ENCODE measurements around the gene PITPNC1.
"Not testable (repeated sequence)": the region's sequence is repeated elsewhere in the genome, so short reads cannot be mapped to it uniquely, and the experiment has no call there.

PITPNC1 gene

GRCh38 chr17:67663457-67663856 is 286.4 kb downstream of the PITPNC1 start:
- no peak for DNase-seq

- DNase-seq: no peak
Measured at GRCh38 chr17:67666028-67666427, 288.9 kb downstream of the PITPNC1 start.

GRCh38 chr17:67666710-67667109 is 289.6 kb downstream of the PITPNC1 start:
- DNase-seq: no peak

GRCh38 chr17:67671493-67671892 is 294.4 kb downstream of the PITPNC1 start:
- DNase-seq: no peak

GRCh38 chr17:67672592-67673335 is 295.7 kb downstream of the PITPNC1 start:
- no peak for DNase-seq

DNA sequence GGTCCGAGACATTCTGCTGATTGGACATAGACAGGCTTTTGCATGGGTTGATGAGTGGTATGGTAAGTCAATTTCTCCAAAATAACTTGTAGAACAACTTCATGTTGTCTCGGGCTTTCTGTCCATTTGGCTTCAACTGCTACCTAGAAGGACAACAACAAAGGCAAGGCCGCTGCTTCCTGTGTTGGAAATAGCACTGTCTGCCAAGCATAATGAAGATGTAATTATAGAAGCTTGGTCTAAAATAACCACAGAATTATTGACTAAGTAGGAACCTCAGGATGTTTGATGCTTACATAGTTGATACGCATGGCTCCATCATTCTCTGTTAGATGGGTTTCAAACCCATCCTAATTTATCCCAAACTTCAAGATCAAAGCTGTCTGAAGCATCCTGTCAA is 298.4 kb downstream of the PITPNC1 start:
- DNase-seq: no peak

GRCh38 chr17:67676305-67676704 is 299.2 kb downstream of the PITPNC1 start:
- DNase-seq: no peak

- no peak for DNase-seq
Measured at GRCh38 chr17:67678414-67678813, 301.3 kb downstream of the PITPNC1 start.

DNA sequence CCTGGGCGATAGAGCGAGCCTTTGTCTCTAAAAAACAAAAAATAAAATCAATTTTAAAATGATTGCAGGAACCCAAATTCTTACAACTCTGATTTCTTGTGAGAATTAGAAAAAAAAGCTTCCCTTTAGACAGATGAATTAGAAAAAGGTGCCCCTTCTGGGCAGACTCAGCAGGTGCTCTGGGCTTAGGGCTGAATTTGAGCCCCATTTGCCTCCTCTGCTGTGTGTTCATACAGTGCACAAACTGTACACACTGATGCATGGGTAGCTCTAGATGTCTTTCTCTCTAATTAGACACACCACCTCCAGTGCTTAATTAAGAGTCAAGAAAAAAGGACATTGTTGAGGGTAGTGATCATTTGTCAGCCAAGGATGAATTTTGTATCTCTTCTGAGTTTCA is 302.1 kb downstream of the PITPNC1 start:
- DNase-seq: no peak

GRCh38 chr17:67679721-67680120 is 302.6 kb downstream of the PITPNC1 start:
- DNase-seq: no peak

DNA sequence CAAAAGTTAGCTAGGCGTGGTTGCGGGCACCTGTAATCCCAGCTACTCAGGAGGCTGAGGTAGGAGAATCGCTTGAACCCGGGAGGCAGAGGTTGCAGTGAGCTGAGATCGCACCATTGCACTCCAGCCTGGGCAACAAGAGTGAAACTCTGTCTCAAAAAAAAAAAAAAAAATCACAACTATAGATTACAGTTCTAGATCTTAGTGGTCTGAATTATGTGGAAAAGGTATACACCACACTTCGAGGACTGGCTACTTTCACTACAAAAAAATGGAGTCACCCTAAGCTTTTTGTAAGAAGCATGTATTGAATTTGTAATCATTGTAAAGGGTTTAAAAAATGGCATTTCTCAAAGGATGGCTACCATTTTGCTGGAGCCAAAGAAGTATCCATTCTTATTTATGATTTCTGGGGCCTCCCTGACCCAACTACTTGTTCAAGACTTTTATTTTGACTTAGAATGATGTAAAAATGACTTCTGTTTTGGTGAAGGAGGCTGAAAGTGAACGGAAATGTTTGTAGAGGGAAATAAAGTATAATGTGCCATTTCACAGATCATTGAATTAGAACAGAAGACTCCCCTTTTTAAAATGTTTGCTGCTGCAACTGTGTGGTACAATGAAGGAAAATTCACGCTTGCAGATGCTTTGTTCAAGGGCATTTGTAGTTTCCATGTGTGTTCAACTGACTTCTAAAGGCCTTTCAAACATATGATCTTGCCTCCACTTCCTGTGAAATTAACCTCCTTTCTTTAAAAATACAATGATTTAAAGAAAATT is 303.6 kb downstream of the PITPNC1 start:
- no peak for DNase-seq

DNA sequence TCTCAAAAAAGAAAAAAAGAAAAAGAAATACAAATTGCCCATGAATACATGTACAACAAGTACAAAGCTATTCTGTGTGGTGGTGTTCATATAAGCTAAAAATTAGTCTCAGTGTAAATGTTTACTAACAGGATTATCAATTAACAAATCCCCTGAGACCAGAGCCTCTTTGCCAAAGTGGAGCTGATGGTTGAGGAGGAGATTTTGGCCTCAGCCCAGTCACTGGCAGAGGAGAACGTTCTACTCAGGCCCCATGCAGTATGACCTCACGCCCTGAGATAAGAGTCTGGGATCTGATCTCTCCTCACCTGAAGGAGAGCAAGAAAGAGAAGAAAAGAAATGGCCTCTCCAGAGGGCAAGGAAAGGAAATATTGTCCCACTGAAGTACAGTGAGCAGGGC is 305.1 kb downstream of the PITPNC1 start:
- DNase-seq: no peak

DNA sequence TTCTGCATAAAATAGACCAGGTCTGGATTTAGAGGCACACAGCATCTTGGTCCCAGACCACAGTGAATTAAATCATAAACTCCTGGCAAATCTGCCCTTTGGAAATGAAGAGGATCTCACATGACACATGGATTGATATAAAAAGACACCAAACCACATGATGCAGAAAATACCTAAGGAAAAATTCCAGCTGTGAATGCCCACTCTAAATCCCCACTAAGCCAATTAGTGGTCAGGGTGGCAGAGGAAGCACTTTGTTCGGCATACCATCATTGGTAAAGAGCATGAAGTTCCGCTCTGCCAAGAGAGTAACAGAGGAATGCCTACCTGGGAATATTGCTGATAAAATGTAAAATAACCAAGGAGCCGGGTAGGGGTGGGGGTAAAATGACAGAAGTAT is 308.3 kb downstream of the PITPNC1 start:
- DNase-seq: no peak

DNA sequence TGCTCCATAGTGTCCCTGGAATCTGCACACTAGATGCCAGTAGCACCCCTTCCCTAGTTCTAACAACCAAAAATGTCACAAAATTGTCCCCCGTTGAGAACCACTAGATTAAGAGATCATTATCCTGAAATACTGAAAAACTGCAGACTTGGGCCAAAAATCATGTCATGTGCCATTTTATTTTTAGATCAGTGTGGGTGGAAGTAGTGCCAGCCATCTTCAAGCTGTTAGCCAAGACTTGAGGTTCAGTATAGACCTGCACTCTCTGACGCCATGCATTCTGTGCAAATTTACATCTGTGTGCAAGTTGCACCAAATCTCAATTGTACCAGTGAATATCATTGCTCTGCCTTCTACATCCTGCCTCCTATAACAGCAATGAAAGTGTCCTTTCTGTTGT is 309.2 kb downstream of the PITPNC1 start:
- no peak for DNase-seq

DNA sequence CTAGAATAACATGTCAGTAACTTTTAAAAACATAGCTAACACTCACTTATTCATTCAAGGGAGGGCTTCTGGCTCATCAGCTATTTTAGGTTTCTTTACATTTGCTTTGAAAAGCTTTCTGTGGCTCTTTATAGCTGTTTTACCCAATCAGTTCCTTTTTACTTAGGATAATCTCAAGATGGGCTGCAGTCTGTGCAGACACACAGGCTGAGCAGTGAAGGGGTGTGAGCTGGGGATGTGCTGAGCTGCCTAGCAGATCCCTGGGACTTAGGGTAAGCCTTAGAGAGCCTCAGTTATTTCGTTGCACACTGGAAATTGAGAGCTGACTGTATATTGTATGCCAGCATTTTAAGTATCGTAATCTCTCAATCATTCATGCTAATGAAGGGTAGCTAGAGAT is 310.4 kb downstream of the PITPNC1 start:
- no peak for DNase-seq

DNA sequence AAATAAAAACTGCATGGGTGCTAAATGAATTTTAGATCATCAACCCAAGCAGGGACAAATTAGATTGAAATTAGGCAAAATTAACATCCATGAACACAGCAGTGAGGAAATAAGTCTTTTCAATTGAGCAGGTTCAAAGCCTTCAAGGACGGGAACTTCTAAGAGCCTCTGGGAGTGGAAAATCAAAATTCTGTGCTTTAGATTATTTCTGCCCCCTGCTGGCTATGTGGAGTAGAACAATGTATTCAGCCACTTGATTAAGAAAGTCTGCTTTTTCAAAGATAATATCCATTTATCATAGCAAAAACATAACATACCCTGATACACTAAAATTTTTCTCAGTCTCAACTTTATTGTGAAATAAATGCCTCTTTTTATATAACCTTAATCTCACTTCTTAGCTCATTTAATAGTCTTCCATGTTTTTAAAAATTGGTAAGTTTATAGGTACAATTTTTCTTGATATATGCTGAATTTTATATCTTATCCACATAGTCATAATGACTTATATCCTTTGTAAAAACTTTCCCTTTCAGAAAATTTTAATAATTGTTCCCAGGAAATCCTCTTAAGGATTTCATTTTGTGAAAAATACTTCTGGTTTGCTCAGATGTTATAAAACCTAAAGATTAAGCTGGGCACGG is 312.6 kb downstream of the PITPNC1 start:
- peak; percentile 62 for DNase-seq

DNA sequence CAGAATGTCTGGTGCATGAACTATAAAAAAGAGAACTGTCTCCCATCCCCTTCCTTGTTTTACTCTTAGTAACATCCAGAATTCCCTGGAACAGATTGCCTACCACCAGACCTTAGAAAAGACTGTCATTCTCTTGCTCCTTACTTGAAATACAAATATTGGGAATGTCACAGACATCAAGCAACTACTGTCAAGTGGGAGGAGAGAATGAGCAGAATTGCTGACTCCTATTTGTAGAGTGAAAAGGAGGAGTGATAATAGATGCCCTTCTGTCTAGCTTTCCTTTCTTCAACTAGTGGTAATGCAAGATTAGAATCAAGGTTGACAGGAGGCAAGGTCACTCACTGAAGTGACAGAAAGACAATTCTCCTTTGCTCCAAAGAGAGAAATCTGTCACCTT is 316.7 kb downstream of the PITPNC1 start:
- DNase-seq: no peak

DNA sequence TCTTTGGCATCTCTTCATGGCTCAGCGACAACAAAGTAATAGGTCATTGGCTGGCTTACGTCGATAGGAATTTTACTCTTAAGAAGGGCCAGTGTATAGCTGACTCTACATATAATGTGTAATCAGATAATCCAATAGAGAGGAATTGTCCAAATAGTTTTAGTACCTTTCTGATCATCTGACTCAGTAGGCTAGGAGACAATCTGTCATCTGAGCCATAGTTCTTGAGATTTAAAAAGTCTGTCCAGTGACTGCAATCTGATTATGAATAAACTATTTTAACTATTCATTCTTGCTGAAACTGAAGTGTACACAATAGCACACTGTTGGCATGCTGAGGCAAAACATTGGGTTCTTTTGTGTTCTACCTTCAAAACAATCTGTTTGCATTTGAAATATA is 319.3 kb downstream of the PITPNC1 start:
- no peak for DNase-seq

DNA sequence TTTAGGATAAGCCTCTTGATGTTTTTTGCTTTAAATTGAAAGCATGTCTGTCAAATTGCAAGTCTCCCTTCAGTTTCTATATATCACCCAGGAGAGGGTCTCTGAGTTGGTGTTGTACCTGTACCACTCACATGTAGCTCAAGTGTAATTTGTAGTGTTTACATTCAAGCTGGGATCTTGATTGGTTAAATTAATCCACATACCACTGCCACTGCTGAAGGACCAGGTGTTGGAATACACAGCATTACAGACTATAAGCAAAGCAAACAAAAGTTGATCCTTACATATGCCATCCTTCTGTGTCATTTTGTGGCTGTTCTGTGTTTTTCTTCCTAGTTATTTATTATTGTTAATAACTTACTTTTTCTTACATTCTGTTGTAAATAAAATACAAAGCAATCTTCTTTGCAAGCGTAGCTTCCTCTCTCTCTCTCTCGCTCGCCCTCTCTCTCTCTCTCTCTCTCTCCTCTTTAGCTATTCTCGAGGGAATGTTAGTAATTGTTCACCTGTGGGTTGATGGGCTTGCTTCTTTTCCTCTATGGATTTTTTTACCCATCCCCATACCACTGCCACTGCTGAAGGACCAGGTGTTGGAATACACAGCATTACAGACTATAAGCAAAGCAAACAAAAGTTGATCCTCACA is 319.9 kb downstream of the PITPNC1 start:
- DNase-seq: no peak

GRCh38 chr17:67700037-67700724 is 323.1 kb downstream of the PITPNC1 start:
- no peak for DNase-seq

DNA sequence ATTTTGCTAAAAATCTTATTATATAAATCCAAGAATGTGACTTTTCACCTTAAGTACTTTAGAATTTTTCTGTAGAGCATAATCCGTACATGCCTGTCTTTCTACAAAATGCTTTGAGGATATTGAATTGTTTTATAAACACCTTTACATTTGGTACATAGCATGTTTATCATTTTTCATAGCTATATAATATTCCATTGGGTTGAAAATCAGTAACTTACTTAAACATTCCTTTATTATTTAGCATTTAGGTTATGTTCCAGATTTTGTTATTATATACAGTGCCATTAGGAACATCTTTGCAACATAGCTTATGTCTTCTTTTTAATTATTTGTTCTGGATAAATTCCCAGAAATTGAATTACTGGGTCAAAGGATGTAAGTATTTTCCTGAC is 323.6 kb downstream of the PITPNC1 start:
- no peak for DNase-seq

DNA sequence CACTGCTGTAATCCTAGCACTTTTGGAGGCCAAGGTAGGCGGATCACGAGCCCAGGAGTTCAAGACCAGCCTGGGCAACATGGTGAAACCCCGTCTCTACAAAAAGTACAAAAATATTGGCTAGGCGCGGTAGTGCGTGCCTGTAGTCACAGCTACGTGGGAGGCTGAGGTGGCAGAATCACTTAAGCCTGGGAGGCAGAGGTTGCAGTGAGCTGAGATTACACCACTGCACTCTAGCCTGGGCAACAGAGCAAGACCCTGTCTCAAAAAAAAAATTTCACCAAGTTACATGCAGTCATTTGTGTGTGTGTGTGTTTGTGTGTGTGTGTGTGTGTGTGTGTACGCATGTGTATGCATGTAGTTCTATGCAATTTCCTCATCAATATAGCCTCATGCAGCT is 325.8 kb downstream of the PITPNC1 start:
- not testable (repeated sequence) for DNase-seq

GRCh38 chr17:67707442-67707841 is 330.4 kb downstream of the PITPNC1 start:
- DNase-seq: no peak

All from stimulated activated CD4-positive, alpha-beta T cell treated with anti-CD3 and anti-CD28 coated beads, Interleukin-15, amount 100 ng/mL, for 24 hours (primary cell).